ENCODE results near the gene GRB10. TPM values are rescaled to one million over a fixed set of nuclear protein-coding genes. Genes with fewer than 3 reads are reported as not detected.

Gene GRB10
- total RNA-seq, 5 donors from 2014 or later (not counting 1 experiment from before 2014, with no cell fraction given): 7.1 to 11.1 (median 10.1) TPM

- peaks cover 0 to 13% of the 10 kb centered on the region in 2 donors for H3K27me3 Mint-ChIP-seq
- Histone ChIP-seq H3K4me1 (ENCODE audit: control insufficient read depth in 1 of 2, extremely low read depth in 1 of 2, insufficient read depth in 2 of 2, low read length in 2 of 2) (no peaks in the 10 kb centered on the region), H3K27me3 (replicated peaks in 1 of 2; ENCODE audit: control insufficient read depth in 2 of 2, extremely low read depth in 1 of 2, insufficient read depth in 2 of 2, low read length in 1 of 2) (peaks cover 0 to 6% of the 10 kb centered on the region in 2 experiments), H3K36me3 (ENCODE audit: control insufficient read depth in 2 of 2, extremely low read depth in 1 of 2, insufficient read depth in 1 of 2, low read length in 1 of 2) (peaks cover 0 to 2% of the 10 kb centered on the region in 2 donors), H3K9me3 (no peaks in the 10 kb centered on the region), H3K4me3 (ENCODE audit: control insufficient read depth in 1 of 2, extremely low read depth in 1 of 2, low read length in 1 of 2) (no peak overlapping the region), H3K27ac (ENCODE audit: low read length) (no peak overlapping the region)
- no peak for DNase-seq
- ChIA-PET CTCF (interaction anchor here in 1 of 2 donors (0.6 kb wide), 1 partner anchor 325 kb away, joined by 5 read pairs; no protein-coding TSS in a partner anchor), POLR2A (interaction anchor here in 1 of 2 donors (0.6 kb wide), 1 partner anchor 57 kb away, joined by 3 read pairs; no protein-coding TSS in a partner anchor)
- WGBS (ENCODE audit: insufficient coverage): 100% methylated on average over 1 of the region's 5 CpGs
- no peaks in the 10 kb centered on the region for H3K9me3 Mint-ChIP-seq
- no peak for ATAC-seq (replicated peaks in 1 of 4)
- H3K4me1 Mint-ChIP-seq: peaks cover 0 to under 1% (median 0%) of the 10 kb centered on the region in 3 donors
- no peaks in the 10 kb centered on the region for H3K36me3 Mint-ChIP-seq
- H3K4me3 Mint-ChIP-seq: no peak overlapping the region
- no peak overlapping the region for H3K27ac Mint-ChIP-seq
Measured at GRCh38 chr7:50684011-50684712, 98.5 kb downstream of the GRB10 start.

- Mint-ChIP-seq H3K27ac (no peak overlapping the region), H3K4me3 (no peak overlapping the region), H3K9me3 (no peaks in the 10 kb centered on the region), H3K36me3 (no peaks in the 10 kb centered on the region), H3K4me1 (peaks cover 0 to 2% (median 0%) of the 10 kb centered on the region in 3 donors), H3K27me3 (peaks cover 0 to 11% of the 10 kb centered on the region in 2 donors)
- H3K27ac ChIP-seq (ENCODE audit: low read length): no peak overlapping the region
- H3K4me1 ChIP-seq (ENCODE audit: control insufficient read depth in 1 of 2, extremely low read depth in 1 of 2, insufficient read depth in 2 of 2, low read length in 2 of 2): no peaks in the 10 kb centered on the region
- DNase-seq: no peak
- no peak overlapping the region for H3K4me3 ChIP-seq (ENCODE audit: control insufficient read depth in 1 of 2, extremely low read depth in 1 of 2, low read length in 1 of 2)
- no peaks in the 10 kb centered on the region for H3K36me3 ChIP-seq (ENCODE audit: control insufficient read depth in 2 of 2, extremely low read depth in 1 of 2, insufficient read depth in 1 of 2, low read length in 1 of 2)
- H3K27me3 ChIP-seq (replicated peaks in 1 of 2; ENCODE audit: control insufficient read depth in 2 of 2, extremely low read depth in 1 of 2, insufficient read depth in 2 of 2, low read length in 1 of 2): peaks cover 0 to 6% of the 10 kb centered on the region in 2 experiments
- CTCF ChIA-PET: no interaction called here
- no peaks in the 10 kb centered on the region for H3K9me3 ChIP-seq
- no peak for ATAC-seq (replicated peaks in 1 of 4)
- WGBS (ENCODE audit: insufficient coverage): no CpG with 5 or more reads among the region's 1 CpG
- POLR2A ChIA-PET: no interaction called here
Measured at GRCh38 chr7:50682573-50682972, 100.1 kb downstream of the GRB10 start.

GRCh38 chr7:50682079-50682478 lies 100.6 kb downstream of the GRB10 start:
- peaks cover 0 to 6% of the 10 kb centered on the region in 2 experiments for H3K27me3 ChIP-seq (replicated peaks in 1 of 2; ENCODE audit: control insufficient read depth in 2 of 2, extremely low read depth in 1 of 2, insufficient read depth in 2 of 2, low read length in 1 of 2)
- H3K4me3 ChIP-seq (ENCODE audit: control insufficient read depth in 1 of 2, extremely low read depth in 1 of 2, low read length in 1 of 2): no peak overlapping the region
- no peaks in the 10 kb centered on the region for H3K4me1 ChIP-seq (ENCODE audit: control insufficient read depth in 1 of 2, extremely low read depth in 1 of 2, insufficient read depth in 2 of 2, low read length in 2 of 2)
- H3K36me3 Mint-ChIP-seq: no peaks in the 10 kb centered on the region
- peaks cover 0 to 2% (median 0%) of the 10 kb centered on the region in 3 donors for H3K4me1 Mint-ChIP-seq
- no peaks in the 10 kb centered on the region for H3K9me3 ChIP-seq
- ATAC-seq (replicated peaks in 1 of 4) (no peak), DNase-seq (no peak)
- H3K4me3 Mint-ChIP-seq: no peak overlapping the region
- H3K27ac Mint-ChIP-seq: no peak overlapping the region
- CTCF ChIA-PET: no interaction called here
- no peaks in the 10 kb centered on the region for H3K9me3 Mint-ChIP-seq
- 30% methylated on average over 4 of the region's 4 CpGs for WGBS (ENCODE audit: insufficient coverage)
- POLR2A ChIA-PET: no interaction called here
- H3K27ac ChIP-seq (ENCODE audit: low read length): no peak overlapping the region
- H3K36me3 ChIP-seq (ENCODE audit: control insufficient read depth in 2 of 2, extremely low read depth in 1 of 2, insufficient read depth in 1 of 2, low read length in 1 of 2): no peaks in the 10 kb centered on the region
- H3K27me3 Mint-ChIP-seq: peaks cover 0 to 7% of the 10 kb centered on the region in 2 donors

GRCh38 chr7:50681432-50682045 lies 101.2 kb downstream of the GRB10 start:
- H3K4me3 ChIP-seq (ENCODE audit: control insufficient read depth in 1 of 2, extremely low read depth in 1 of 2, low read length in 1 of 2): no peak overlapping the region
- no peak for DNase-seq
- no peak for ATAC-seq (replicated peaks in 1 of 4)
- Mint-ChIP-seq H3K27ac (no peak overlapping the region), H3K36me3 (no peaks in the 10 kb centered on the region), H3K9me3 (no peaks in the 10 kb centered on the region), H3K27me3 (peaks cover 0 to 7% of the 10 kb centered on the region in 2 donors), H3K4me3 (no peak overlapping the region), H3K4me1 (peaks cover 0 to 2% (median 0%) of the 10 kb centered on the region in 3 donors)
- 0% methylated on average over 1 of the region's 8 CpGs for whole genome bisulfite sequencing (ENCODE audit: insufficient coverage)
- H3K27ac ChIP-seq (ENCODE audit: low read length): no peak overlapping the region
- no peaks in the 10 kb centered on the region for H3K36me3 ChIP-seq (ENCODE audit: control insufficient read depth in 2 of 2, extremely low read depth in 1 of 2, insufficient read depth in 1 of 2, low read length in 1 of 2)
- no peaks in the 10 kb centered on the region for H3K9me3 ChIP-seq
- ChIA-PET CTCF (interaction anchor here in 1 of 2 donors (0.6 to 3.5 kb wide), 3 partner anchors 479 to 1163 kb away, joined by 3 to 16 read pairs (median 4); no protein-coding TSS in a partner anchor), POLR2A (no interaction called here)
- no peaks in the 10 kb centered on the region for H3K4me1 ChIP-seq (ENCODE audit: control insufficient read depth in 1 of 2, extremely low read depth in 1 of 2, insufficient read depth in 2 of 2, low read length in 2 of 2)
- peaks cover 0 to 6% of the 10 kb centered on the region in 2 experiments for H3K27me3 ChIP-seq (replicated peaks in 1 of 2; ENCODE audit: control insufficient read depth in 2 of 2, extremely low read depth in 1 of 2, insufficient read depth in 2 of 2, low read length in 1 of 2)

GRCh38 chr7:50679218-50680007 lies 103.3 kb downstream of the GRB10 start:
- peak in 1 of 35 experiments; percentile 73 for DNase-seq
- Mint-ChIP-seq H3K27me3 (peaks cover 0 to 7% of the 10 kb centered on the region in 2 donors), H3K4me3 (no peak overlapping the region), H3K4me1 (peaks cover 0 to 2% (median 0%) of the 10 kb centered on the region in 3 donors), H3K9me3 (no peaks in the 10 kb centered on the region), H3K36me3 (no peaks in the 10 kb centered on the region), H3K27ac (no peak overlapping the region)
- no peaks in the 10 kb centered on the region for H3K9me3 ChIP-seq
- H3K27me3 ChIP-seq (replicated peaks in 1 of 2; ENCODE audit: control insufficient read depth in 2 of 2, extremely low read depth in 1 of 2, insufficient read depth in 2 of 2, low read length in 1 of 2): peaks cover 0 to 6% of the 10 kb centered on the region in 2 experiments
- no CpG with 5 or more reads among the region's 7 CpGs for WGBS (ENCODE audit: insufficient coverage)
- CTCF ChIA-PET: interaction anchor here (0.6 to 3.5 kb wide), 11 partner anchors 57 to 587 kb away, joined by 3 to 18 read pairs (median 5); no protein-coding TSS in a partner anchor
- H3K36me3 ChIP-seq (ENCODE audit: control insufficient read depth in 2 of 2, extremely low read depth in 1 of 2, insufficient read depth in 1 of 2, low read length in 1 of 2): no peaks in the 10 kb centered on the region
- peak; percentile 58 to 75 (median 66) for ATAC-seq (replicated peaks in 1 of 4)
- no peak overlapping the region for H3K27ac ChIP-seq (ENCODE audit: low read length)
- no peaks in the 10 kb centered on the region for H3K4me1 ChIP-seq (ENCODE audit: control insufficient read depth in 1 of 2, extremely low read depth in 1 of 2, insufficient read depth in 2 of 2, low read length in 2 of 2)
- POLR2A ChIA-PET: no interaction called here
- H3K4me3 ChIP-seq (ENCODE audit: control insufficient read depth in 1 of 2, extremely low read depth in 1 of 2, low read length in 1 of 2): no peak overlapping the region

- no peaks in the 10 kb centered on the region for H3K4me1 ChIP-seq (ENCODE audit: control insufficient read depth in 1 of 2, extremely low read depth in 1 of 2, insufficient read depth in 2 of 2, low read length in 2 of 2)
- H3K27me3 ChIP-seq (replicated peaks in 1 of 2; ENCODE audit: control insufficient read depth in 2 of 2, extremely low read depth in 1 of 2, insufficient read depth in 2 of 2, low read length in 1 of 2): peaks cover 0 to 6% of the 10 kb centered on the region in 2 experiments
- H3K4me1 Mint-ChIP-seq: peaks cover 0 to 2% (median 0%) of the 10 kb centered on the region in 3 donors
- H3K27ac Mint-ChIP-seq: no peak overlapping the region
- no peaks in the 10 kb centered on the region for H3K9me3 ChIP-seq
- H3K27ac ChIP-seq (ENCODE audit: low read length): no peak overlapping the region
- ATAC-seq (replicated peaks in 1 of 4): no peak
- ChIA-PET CTCF (interaction anchor here in 1 of 2 donors (0.7 to 3.5 kb wide), 7 partner anchors 211 to 685 kb away, joined by 3 to 18 read pairs (median 5); no protein-coding TSS in a partner anchor), POLR2A (no interaction called here)
- peaks cover 0 to 5% of the 10 kb centered on the region in 2 donors for H3K36me3 ChIP-seq (ENCODE audit: control insufficient read depth in 2 of 2, extremely low read depth in 1 of 2, insufficient read depth in 1 of 2, low read length in 1 of 2)
- no peaks in the 10 kb centered on the region for H3K36me3 Mint-ChIP-seq
- no CpG with 5 or more reads among the region's 7 CpGs for WGBS (ENCODE audit: insufficient coverage)
- no peak for DNase-seq
- no peaks in the 10 kb centered on the region for H3K9me3 Mint-ChIP-seq
- peaks cover 0 to 7% of the 10 kb centered on the region in 2 donors for H3K27me3 Mint-ChIP-seq
- no peak overlapping the region for H3K4me3 Mint-ChIP-seq
- no peak overlapping the region for H3K4me3 ChIP-seq (ENCODE audit: control insufficient read depth in 1 of 2, extremely low read depth in 1 of 2, low read length in 1 of 2)
Measured at GRCh38 chr7:50678586-50678985, 104.1 kb downstream of the GRB10 start.
